ENCODE data around the gene TMEM163. TPM values are rescaled to one million over a fixed set of nuclear protein-coding genes. Genes with fewer than 3 reads are reported as not detected.
A peak's percentile ranks its signal among the peaks of the same experiment; 100 is the strongest.

TMEM163 gene
- total and polyA plus RNA-seq, 12 donors = 0.16 to 1.7 (median 0.37) TPM

GRCh38 chr2:134498654-134499053 lies 220.1 kb downstream of the TMEM163 start:
- Histone ChIP-seq H3K27me3 (no peaks in the 10 kb centered on the region), H3K4me3 (no peak overlapping the region), H3K36me3 (no peaks in the 10 kb centered on the region), H3K9me3 (no peaks in the 10 kb centered on the region), H3K4me1 (no peaks in the 10 kb centered on the region), H3K27ac (no peak overlapping the region)
- ATAC-seq (no peak), DNase-seq (no peak)
- intact Hi-C loops (cut with DNase I) = no loop called here
- TF ChIP-seq CTCF (IDR thresholded peaks at IDR 0.05) = no peak
- 87 to 89% methylated on average over 7 of the region's 7 CpGs for WGBS, 2 donors

GRCh38 chr2:134493797-134494196 lies 225.0 kb downstream of the TMEM163 start:
- Histone ChIP-seq H3K4me1 (peaks cover 0 to 18% (median 7%) of the 10 kb centered on the region in 9 donors), H3K9me3 (no peaks in the 10 kb centered on the region), H3K27ac (no peak overlapping the region), H3K36me3 (no peaks in the 10 kb centered on the region), H3K4me3 (no peak overlapping the region), H3K27me3 (no peaks in the 10 kb centered on the region)
- no peak for TF ChIP-seq CTCF (IDR thresholded peaks at IDR 0.05)
- ATAC-seq (peak in 6 of 8 donors; percentile 45 to 84 (median 66)), DNase-seq (no peak)
- WGBS, 2 donors = 46 to 64% methylated on average over 4 of the region's 4 CpGs
- intact Hi-C loops (cut with DNase I) = no loop called here

- no peaks in the 10 kb centered on the region for H3K27me3 ChIP-seq
- no peak overlapping the region for H3K4me3 ChIP-seq
- no peak overlapping the region for H3K27ac ChIP-seq
- intact Hi-C loops (cut with DNase I) = no loop called here
- peaks cover 0 to 18% (median 7%) of the 10 kb centered on the region in 9 donors for H3K4me1 ChIP-seq
- ATAC-seq (peak in 6 of 8 donors; percentile 25 to 77 (median 66)), DNase-seq (peak in 1 of 2 donors; percentile 21)
- WGBS, 2 donors = 27 to 43% methylated on average over 9 of the region's 9 CpGs
- peak in 1 of 9 donors; percentile 28 for TF ChIP-seq CTCF (IDR thresholded peaks at IDR 0.05)
- H3K9me3 ChIP-seq = no peaks in the 10 kb centered on the region
- no peaks in the 10 kb centered on the region for H3K36me3 ChIP-seq
These were observed 226.9 kb downstream of the TMEM163 start for GRCh38 chr2:134491771-134492441.

GRCh38 chr2:134491022-134491421 lies 227.8 kb downstream of the TMEM163 start:
- Histone ChIP-seq H3K4me1 (peaks cover 0 to 18% (median 7%) of the 10 kb centered on the region in 9 donors), H3K9me3 (no peaks in the 10 kb centered on the region), H3K36me3 (no peaks in the 10 kb centered on the region), H3K27ac (no peak overlapping the region), H3K27me3 (no peaks in the 10 kb centered on the region), H3K4me3 (no peak overlapping the region)
- no peak for TF ChIP-seq CTCF (IDR thresholded peaks at IDR 0.05)
- intact Hi-C loops (cut with DNase I) = no loop called here
- DNase-seq (no peak), ATAC-seq (peak in 1 of 8 donors; percentile 38)
- 73 to 77% methylated on average over 4 of the region's 4 CpGs for WGBS, 2 donors

All from heart right ventricle (tissue), 16 donors.